HG03442 (cell line): Measurements from ENCODE around the gene MOCS2.

Source experiments
- ATAC-seq: cut with Tn5 transposase; IDR thresholded peaks from one replicate; pipeline ENCODE4 v1.9.1; 2021; ENCODE audit warnings: mild to moderate bottlenecking, moderate library complexity; ENCODE audit not compliant: unreplicated experiment

The MOCS2 gene

DNA sequence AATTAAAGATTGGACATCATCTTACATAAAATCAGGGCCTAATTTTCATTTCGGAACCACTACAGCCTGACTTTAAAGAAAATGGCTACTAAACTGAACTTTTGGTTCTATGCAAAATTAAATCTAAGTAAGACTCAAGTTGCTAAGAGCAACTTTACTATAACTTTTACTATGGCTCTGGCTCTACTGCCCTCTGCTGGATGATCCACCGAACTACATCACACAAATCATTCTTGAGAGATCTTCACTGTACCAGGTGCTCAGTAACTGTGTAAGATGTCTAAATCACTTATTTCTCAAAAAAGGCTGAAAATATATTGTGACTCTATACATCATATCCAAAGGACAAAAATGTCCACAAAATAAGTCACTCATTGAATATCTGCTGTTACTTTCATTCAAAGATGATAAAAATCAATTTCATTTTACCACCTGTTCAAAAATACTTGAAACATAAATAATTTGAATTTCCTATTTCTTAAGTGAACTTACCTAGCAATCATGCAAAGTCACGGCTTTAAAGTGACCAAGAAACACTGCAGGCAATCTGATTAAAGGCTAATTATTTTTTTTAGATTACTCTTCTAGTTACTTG is 13.5 kb downstream of the MOCS2 start:
- ATAC-seq: peak; percentile 64

DNA sequence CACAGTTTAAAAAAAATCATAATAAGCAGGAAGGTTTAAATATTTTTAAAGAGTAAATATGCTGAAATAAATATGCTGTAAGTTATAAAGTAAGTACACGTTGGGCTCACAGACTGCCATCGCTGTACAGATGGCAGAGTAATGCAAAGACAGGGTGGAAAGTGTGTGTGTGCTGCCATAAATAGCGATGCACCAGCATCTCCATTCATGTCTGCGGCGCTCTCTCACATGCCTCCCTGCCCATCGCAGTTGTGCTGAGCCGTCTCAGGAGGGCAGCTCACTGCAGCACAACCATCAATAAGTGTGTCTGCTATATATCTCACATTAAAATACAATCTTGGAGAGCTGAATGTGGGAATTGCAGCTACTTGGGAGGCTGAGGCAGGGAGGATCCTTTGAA is 14.3 kb downstream of the MOCS2 start:
- no peak for ATAC-seq

DNA sequence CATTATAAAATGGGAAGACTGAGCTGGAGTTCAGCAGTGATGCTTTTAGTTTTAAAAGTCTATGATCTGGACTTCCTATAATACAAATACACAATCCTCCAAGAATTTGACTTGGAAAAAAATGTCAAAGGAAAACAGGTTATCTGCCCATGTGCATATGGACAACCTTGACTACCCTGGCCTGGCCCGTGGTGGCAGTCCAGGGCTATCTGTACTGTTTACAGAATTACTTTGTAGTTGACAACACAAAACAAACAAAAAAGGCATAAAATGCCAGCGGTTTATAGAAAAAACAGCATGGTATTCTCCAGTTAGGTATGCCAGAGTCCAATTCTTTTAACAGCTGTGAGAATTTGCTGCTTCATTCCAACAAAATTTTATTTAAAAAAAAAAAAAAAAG is 17.3 kb downstream of the MOCS2 start:
- ATAC-seq: no peak

DNA sequence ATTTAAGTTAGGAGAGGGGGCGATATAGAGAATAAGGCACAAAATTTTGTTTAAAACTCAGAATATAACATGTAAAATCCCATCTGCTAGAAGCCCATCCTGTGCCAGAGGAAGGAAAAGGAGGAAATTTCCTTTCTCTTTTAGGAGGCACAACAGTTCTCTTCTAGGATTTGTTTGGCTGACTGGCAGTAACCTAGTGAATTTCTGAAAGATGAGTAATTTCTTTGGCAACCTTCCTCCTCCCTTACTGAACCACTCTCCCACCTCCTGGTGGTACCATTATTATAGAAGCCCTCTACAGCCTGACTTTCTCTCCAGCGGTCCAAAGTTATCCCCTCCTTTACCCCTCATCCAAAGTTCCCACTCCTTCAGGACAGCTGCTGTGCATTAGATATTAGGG is 18.3 kb downstream of the MOCS2 start:
- no peak for ATAC-seq

DNA sequence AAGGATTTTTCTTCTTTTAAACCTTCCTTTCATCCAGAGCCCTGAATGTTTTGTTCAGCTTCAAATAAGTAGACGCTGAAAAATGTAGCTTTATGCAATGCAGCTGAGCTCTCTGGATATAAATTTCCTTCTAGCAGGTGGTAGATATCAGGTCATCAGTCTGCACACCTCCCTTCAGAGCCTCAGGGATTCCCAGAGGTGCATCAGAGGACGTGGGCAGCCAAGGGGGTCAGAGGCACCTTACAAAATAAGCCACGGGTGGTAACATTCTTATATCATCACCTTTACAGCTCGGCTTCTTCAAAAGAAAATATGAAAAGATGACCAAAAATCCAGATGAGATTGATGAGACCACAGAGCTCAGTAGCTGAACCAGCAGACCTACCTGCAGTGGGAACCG is 19.3 kb downstream of the MOCS2 start:
- no peak for ATAC-seq

DNA sequence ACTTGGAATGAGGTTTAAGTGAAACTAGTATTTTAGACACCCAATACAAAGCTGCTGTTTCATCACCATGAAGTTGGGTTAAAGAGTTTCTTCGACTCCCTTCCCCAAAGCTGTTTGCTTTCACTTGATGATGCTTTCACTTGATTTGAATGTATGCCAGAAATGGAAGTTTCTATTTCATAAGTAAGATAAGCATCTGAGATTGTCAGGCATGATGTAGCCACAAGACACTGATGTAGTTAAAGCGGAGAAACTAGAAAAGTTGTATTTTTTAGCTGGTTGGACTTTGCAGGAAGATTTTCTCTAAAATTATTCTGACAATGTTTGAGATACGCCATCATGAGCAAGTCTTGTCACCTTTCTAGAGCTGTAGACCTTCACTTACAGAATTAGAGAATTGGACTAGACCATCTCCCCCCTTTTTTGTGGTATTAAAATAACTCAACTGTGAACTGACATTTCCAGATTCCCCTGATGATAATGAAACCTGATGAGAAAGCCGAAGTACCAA is 20.0 kb downstream of the MOCS2 start:
- peak; percentile 92 for ATAC-seq

DNA sequence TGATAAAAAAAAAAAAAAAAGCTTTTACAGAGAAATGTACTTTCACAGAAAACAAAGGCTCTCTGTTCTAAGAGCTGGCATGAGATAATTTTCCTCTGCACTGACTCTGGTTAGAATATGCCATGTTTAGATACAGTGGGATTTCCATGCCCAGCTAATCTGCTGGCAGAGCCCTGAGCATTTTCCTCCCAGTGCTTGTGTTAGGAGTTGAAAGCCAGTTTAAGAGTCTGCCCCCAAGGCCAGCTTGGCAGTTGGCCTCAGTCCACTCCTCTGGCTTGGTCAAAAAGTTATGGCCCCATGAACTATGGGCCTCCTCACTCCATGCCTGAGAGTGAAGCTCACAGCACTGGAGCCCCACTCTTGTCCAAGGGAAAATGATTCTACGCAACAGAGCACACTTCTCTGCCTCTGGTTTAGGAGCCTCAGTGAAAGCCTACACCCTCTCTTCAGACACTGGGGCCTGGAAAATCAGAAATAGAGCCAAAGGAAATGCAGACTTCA is 21.9 kb downstream of the MOCS2 start:
- ATAC-seq: no peak

DNA sequence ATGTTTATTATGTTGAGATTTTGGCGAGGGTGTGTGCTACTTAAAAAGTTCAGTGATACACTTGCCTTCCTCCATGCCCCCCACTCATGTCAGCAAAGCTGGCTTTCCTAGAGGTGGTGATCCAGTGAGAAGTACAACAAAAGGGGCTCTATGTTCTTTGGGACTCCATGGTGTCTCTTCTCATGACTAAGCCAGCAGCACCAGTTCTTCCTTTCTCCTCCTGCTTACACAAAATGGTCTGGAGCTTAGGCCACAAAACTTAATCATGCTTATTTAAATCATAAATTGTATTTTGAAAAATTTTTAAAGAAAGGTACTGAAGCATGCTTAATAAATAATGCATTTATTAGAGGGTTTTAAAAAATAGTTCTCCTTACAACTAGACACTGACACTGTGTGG is 22.4 kb downstream of the MOCS2 start:
- no peak for ATAC-seq

DNA sequence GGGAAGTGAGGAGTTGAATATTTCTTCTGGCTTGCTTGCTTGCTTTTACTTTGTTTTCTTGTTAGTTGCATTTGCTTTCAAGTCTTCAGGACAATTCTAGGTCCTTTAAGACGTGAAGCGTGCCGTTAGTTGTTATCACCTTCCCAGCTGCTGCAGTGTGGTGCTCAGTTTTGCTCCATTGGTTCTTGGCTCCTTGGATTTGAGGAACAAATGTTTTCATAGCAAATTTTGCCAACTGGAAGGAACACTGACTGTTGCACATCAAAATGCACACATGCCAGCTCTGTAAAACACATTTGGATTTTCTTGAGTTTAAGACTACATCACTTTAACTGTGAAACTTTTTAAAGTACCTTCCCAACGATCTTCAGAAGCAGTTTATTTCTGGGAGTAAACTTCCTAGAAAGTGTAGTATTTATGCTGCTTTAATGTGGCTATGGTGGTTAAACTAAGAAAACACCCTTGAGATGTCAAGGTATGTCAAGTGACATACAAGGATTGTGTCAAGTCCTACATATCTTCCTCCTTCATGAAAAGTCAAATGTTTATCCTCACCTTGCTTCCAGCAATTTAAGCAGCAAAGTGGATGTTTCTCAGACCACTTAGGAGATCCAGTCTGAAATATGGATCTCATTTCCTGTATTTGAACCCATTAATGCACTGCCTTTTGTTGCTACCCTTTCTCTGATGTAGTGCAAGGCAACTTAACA is 24.9 kb downstream of the MOCS2 start:
- ATAC-seq: no peak

DNA sequence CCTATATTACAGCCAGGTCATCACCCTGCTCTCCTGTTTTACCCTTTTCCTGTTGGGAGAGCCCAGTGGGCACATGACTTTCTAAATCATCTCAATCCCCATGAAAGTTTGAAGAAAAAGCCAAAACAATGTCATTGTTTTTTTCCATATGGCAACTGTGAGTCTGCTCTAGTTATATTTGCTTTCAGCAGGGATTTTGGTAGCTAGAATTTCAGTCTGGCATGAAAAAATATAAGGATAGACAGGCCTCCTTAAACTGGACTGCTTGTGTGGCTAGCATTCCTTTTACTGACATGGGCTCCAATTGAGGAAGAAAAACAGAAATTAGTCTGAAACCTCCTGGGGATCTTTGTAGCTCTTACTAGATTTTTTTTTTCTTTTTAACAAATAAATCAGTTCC is 25.6 kb downstream of the MOCS2 start:
- no peak for ATAC-seq

DNA sequence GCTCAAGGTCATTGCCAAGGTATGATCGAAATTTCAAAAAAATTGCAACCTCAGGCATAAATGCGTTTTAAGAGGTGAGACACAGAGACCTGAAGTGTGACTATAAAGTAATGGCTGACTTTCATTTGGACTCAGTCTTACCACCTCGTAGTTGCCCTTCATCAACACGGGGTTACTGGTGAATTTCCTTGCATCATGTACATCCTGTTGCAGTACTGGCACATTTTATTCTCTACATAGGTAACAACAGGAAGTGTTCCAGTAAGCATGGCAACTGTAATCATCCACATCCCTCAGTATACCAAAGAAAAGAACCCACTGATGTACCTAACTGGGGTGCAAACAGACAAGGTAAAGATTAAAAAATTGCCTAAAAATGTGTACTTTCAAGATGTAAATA is 29.3 kb downstream of the MOCS2 start:
- no peak for ATAC-seq

DNA sequence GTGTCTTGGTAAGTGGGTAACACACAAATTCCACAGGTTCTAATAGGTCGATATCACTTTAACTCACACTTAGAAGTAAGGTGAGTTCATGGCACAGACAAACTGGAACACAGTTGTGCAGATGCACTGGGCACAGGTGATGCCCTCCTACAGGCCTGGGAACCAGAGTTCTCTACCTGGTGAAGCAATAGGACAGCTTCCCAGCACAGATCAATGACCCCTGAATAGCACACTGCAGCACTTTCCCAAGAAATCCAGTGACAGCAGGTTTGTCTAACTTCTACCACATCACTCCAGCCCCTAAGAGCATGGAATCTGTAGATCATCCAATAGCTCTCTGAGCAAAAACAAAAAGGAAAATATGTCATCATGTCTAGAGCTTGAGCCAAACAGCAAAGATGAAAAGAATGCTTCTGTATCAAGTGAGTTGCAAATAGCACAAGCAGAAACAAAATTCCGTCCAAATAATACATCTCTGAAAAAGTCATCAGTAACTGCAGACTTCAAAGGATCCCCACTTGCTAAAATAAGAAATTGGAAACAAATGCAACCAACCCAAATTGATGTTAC is 33.5 kb downstream of the MOCS2 start:
- ATAC-seq: no peak

DNA sequence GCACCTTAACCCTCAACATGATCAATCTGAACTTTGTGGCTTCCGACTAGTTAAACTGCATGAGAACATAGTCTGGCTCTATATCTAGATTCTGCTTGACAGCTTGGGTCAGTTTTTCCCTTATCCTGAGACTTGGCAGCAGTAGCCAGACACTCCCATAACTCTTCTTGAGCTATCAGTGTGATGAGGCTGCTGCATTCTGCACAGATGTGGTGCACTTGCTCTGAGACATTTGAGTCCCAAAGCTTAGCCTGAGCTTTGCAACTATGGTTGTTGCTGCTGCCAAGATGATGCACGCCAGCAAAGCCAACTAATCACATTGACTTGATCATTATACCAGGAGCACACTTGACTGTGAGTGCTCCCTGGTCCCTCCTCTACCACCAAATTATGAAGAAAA is 36.2 kb downstream of the MOCS2 start:
- ATAC-seq: no peak

DNA sequence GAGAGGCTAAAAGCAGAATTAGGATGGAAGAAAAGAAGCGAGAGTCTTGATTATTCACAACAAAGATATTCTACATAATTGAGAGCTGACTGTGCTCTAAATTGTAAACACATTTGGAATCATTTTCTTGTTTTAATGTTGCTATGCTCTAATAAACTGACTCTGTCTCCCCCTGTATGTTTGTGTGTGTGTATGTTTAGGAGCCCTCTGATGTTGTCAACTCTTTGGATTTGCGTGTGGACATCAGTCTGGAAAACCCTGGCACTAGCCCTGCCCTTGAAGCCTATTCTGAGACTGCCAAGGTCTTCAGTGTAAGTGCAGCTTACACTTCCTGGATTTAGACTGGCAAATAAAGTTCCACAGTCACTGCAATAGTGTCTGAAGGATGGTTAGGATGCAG is 37.8 kb downstream of the MOCS2 start:
- no peak for ATAC-seq

DNA sequence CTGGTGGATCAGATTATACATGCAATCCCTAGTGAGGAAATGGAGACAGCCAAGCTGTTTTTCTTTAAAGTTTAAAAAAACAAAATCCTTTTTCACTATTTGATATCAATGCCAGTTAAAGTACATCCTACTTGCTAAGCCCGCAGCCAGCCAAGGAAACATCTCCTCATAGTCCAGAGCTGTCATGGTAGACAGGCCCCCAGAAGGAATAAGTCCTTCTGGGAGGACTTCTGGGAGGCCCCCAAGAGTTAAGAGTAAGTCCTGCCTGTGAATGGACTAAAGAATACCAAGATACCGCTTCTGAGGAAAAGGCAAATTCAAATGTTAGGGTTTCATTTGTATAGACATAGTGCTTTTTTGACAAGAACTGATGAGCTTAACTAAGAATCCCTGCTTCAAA is 38.3 kb downstream of the MOCS2 start:
- no peak for ATAC-seq

DNA sequence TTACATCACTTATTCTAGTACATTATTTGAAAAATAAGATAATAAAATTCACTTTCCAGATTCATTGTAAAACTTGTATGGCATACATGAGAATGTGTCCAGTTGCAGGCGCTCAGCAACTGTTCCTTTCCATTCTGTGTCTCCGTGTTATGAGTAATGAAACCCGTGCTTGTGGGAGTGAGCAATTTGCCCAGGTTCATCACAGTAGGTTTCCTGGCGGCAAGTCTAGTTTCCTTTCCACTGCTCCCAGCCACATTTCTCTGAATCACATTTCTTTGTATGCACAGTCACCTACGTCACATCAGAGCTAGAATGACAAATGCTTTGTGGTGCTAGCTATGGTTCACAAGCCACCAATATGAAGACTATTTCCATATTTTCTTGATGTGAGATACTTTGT is 39.9 kb downstream of the MOCS2 start:
- ATAC-seq: no peak

DNA sequence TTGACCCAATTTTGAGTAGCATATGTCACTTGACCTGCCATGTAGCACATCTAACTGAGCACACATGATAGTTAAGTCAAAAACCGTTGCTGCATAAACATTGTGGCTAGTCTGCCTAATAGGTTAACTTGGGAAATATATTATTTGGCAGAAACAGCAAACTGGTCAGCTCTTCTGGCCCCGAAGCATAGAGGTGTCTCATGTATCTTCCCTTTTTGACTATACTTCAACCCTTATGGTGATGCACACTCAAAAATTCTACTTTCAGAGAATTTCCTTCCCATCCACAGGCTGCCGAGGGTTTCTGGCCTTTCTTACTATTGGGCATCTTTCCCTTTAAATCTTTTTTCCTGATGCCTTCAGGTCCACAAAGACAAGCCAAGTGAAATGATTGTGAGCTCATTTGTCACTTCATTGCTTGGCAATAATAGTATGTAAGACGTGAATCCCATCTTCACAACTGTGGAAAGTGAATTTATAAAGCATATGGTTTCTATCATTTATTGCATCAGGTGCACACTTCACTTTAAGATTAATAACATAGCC is 41.2 kb downstream of the MOCS2 start:
- ATAC-seq: no peak

DNA sequence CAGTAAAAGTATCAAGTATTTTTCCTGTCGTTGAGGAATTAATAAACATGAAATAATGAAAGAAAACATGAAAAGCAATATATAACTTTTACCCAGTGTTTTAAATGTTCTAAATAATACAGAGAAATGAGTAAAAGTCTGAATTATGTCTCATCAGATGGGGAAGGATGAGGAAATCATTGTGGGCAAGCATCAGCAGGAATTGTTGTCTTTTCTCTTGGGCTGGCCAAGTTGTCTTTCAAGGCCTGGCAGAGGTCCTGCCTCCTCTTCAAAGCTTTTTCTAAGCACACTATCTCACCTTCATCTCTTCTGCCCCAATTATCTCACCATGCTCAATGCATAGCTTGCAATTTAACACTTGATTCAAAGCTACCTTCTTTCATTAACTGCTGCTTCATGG is 41.9 kb downstream of the MOCS2 start:
- no peak for ATAC-seq

DNA sequence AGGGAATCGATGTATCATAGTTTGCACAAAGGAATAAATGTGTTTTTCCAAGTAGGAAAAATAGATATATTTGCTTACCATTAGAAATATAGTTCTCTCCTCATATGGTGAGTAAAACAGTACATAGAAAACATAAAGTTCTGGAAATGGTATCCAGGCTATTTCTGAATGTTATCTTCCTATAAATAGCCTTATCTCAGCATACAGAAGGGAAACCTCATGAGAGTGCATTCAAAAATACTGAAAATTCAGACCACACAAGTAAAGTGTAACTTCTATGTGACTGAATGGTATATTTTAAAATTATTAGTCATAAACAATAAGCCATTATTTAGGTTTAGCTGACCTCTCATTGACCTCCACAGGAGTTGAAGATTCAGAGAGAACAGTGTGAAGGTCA is 43.5 kb downstream of the MOCS2 start:
- no peak for ATAC-seq

DNA sequence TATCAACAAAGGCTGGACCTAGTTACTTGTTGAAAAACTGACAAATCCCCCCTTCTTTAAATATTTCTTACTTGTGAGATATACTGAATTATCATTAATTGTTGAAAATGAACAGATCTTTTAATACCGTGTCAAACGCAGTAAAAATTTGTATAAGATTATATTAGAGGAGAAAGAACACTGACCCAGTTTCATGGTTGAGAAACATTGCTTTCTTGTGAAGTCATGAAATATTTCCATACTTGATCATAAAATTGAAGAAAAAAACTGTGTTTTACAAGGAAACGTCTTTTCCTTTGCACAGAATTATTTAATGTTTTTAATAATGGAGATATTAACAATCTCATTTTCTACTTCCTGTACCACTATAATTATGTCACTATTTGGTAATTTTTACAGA is 45.8 kb downstream of the MOCS2 start:
- no peak for ATAC-seq

DNA sequence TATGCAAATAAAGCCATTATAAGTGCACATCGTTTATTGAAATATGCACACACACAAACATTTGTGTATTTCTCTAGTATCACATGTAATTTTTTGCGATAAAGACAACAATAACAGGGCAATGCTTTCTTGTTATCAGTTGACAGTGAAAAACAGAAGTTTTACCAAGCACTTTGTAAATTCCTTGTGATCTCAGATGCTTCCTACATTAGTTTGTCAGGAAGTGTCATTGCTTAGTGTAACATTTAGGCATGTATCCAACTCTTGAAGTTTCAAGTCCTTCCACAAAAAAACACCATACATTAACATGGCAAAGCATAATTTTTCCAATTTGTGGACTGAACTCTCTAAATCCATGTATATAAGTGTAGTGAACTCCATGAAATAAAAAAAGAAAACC is 46.4 kb downstream of the MOCS2 start:
- ATAC-seq: no peak

DNA sequence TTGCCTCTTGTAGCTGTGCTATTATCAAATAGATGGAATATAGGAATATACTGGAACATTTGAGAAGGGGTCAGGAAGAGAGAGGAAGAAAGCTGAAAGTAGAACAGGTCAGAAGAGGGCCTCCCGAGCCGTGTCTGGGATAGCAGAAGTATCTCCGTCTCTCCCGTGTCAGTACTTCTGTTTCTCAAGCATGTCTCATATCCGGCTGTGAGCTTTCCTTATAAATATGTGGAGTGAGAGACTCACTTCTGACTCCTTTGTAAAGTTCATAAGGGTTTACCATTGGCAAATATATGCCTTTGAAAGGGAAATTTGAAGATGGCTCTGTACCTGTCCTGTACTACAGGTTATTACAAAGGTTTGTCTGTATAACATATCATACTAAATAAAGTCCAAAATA is 50.3 kb downstream of the MOCS2 start:
- no peak for ATAC-seq
